Medulla oblongata (tissue), 1 donor: ENCODE measurements around the gene UBE2H.
"Not testable (repeated sequence)": the region's sequence is repeated elsewhere in the genome, so short reads cannot be mapped to it uniquely, and the experiment has no call there.

Source experiments
- DNase-seq: peaks from one replicate; pipeline ENCODE4 v3.0.0-alpha.2; 2015; ENCODE audit errors: extremely low spot score

The UBE2H gene

GRCh38 chr7:129952653-129953560, at the start of gene UBE2H:
UBE2H (minus strand) TSS chr7:129952960; CDS start chr7:129952555, 405 bp downstream.
- DNase-seq, result peak; percentile 98

- no peak for DNase-seq
Measured at GRCh38 chr7:129998446-129998845, 45.7 kb upstream of the UBE2H start.

GRCh38 chr7:129997285-129997684, 44.5 kb upstream of the UBE2H start:
- DNase-seq, result no peak

- no peak for DNase-seq
Measured at GRCh38 chr7:129993275-129993674, 40.5 kb upstream of the UBE2H start.

- DNase-seq, result no peak
Measured at GRCh38 chr7:129990403-129991192, 37.8 kb upstream of the UBE2H start.

- no peak for DNase-seq
Measured at GRCh38 chr7:129989466-129989865, 36.7 kb upstream of the UBE2H start.

GRCh38 chr7:129986600-129986999, 33.8 kb upstream of the UBE2H start:
- DNase-seq, result no peak

GRCh38 chr7:129980667-129981066, 27.9 kb upstream of the UBE2H start:
- DNase-seq, result no peak

- DNase-seq, result no peak
Measured at GRCh38 chr7:129975309-129975708, 22.5 kb upstream of the UBE2H start.

GRCh38 chr7:129970816-129971215, 18.1 kb upstream of the UBE2H start:
- no peak for DNase-seq

GRCh38 chr7:129969881-129970446, 17.2 kb upstream of the UBE2H start:
- no peak for DNase-seq

- DNase-seq, result no peak
Measured at GRCh38 chr7:129968592-129969383, 16.0 kb upstream of the UBE2H start.

- not testable (repeated sequence) for DNase-seq
Measured at GRCh38 chr7:129960204-129960475, 7.4 kb upstream of the UBE2H start.

- DNase-seq, result no peak
Measured at GRCh38 chr7:129959471-129960203, 6.9 kb upstream of the UBE2H start.

GRCh38 chr7:129958643-129959470, 6.1 kb upstream of the UBE2H start:
- no peak for DNase-seq

GRCh38 chr7:129955993-129956543, 3.3 kb upstream of the UBE2H start:
- DNase-seq, result no peak

GRCh38 chr7:129952086-129952652, 591 bp downstream of the UBE2H start:
- DNase-seq, result peak; percentile 74

GRCh38 chr7:129951226-129952085, 1.3 kb downstream of the UBE2H start:
- DNase-seq, result peak; percentile 51

- DNase-seq, result no peak
Measured at GRCh38 chr7:129950933-129951225, 1.9 kb downstream of the UBE2H start.
